Nephron progenitor cell (in vitro differentiated cells): ENCODE data around the gene RASAL2.

ENCODE experiments used
- DNase-seq: peaks from one replicate; pipeline ENCODE4 v3.0.0; 2021
- H3K27ac Mint-ChIP-seq: 2 replicates; pipeline ENCODE4 v1.8.0; 2021; ENCODE audit warnings: mild to moderate bottlenecking, moderate library complexity, mixed read lengths
- H3K27me3 Mint-ChIP-seq: 2 replicates; pipeline ENCODE4 v1.8.0; 2021; ENCODE audit warnings: mild to moderate bottlenecking, low read depth, mixed read lengths; ENCODE audit not compliant: poor library complexity
- H3K36me3 Mint-ChIP-seq: 2 replicates; pipeline ENCODE4 v1.8.0; 2021; ENCODE audit warnings: low read depth, mixed read lengths
- H3K4me1 Mint-ChIP-seq: 2 replicates; pipeline ENCODE4 v1.8.0; 2021; ENCODE audit warnings: mixed read lengths
- H3K4me3 Mint-ChIP-seq: 2 replicates; pipeline ENCODE4 v1.8.0; 2021; ENCODE audit warnings: mild to moderate bottlenecking, moderate library complexity, mixed read lengths
- H3K9me3 Mint-ChIP-seq: 2 replicates; pipeline ENCODE4 v1.8.0; 2021; ENCODE audit warnings: mild to moderate bottlenecking, moderate library complexity, mixed read lengths
- CTCF ChIP-seq: fragments of 200-600 bp; sonication (generic); IDR thresholded peaks from 2 replicates; pipeline ENCODE4 v1.5.0; 2021; ENCODE audit warnings: antibody characterized with exemption

RASAL2 gene

GRCh38 chr1:178145605-178146004 is 51.7 kb downstream of the RASAL2 start:
- Mint-ChIP-seq H3K9me3 (peaks cover 5% of the 10 kb centered on the region), H3K36me3 (peaks cover 5% of the 10 kb centered on the region), H3K4me1 (no peaks in the 10 kb centered on the region), H3K27me3 (no peaks in the 10 kb centered on the region), H3K4me3 (no peak overlapping the region), H3K27ac (no peak overlapping the region)
- no peak for DNase-seq
- TF ChIP-seq CTCF, result no peak

GRCh38 chr1:178146436-178146835 is 52.5 kb downstream of the RASAL2 start:
- H3K9me3 Mint-ChIP-seq, result peaks cover 4% of the 10 kb centered on the region
- no peaks in the 10 kb centered on the region for H3K27me3 Mint-ChIP-seq
- H3K27ac Mint-ChIP-seq, result no peak overlapping the region
- no peak overlapping the region for H3K4me3 Mint-ChIP-seq
- peaks cover 4% of the 10 kb centered on the region for H3K36me3 Mint-ChIP-seq
- DNase-seq, result no peak
- TF ChIP-seq CTCF, result no peak
- no peaks in the 10 kb centered on the region for H3K4me1 Mint-ChIP-seq

- Mint-ChIP-seq H3K4me3 (no peak overlapping the region), H3K9me3 (no peaks in the 10 kb centered on the region), H3K36me3 (no peaks in the 10 kb centered on the region), H3K27me3 (no peaks in the 10 kb centered on the region), H3K4me1 (no peaks in the 10 kb centered on the region), H3K27ac (no peak overlapping the region)
- TF ChIP-seq CTCF, result no peak
- no peak for DNase-seq
These were observed 56.7 kb downstream of the RASAL2 start for GRCh38 chr1:178150610-178151009.

- no peak for DNase-seq
- no peaks in the 10 kb centered on the region for H3K36me3 Mint-ChIP-seq
- no peak for TF ChIP-seq CTCF
- H3K27me3 Mint-ChIP-seq, result no peaks in the 10 kb centered on the region
- H3K9me3 Mint-ChIP-seq, result no peaks in the 10 kb centered on the region
- H3K4me3 Mint-ChIP-seq, result no peak overlapping the region
- H3K27ac Mint-ChIP-seq, result no peak overlapping the region
- H3K4me1 Mint-ChIP-seq, result no peaks in the 10 kb centered on the region
These were observed 57.9 kb downstream of the RASAL2 start for GRCh38 chr1:178151831-178152230.

- TF ChIP-seq CTCF, result no peak
- Mint-ChIP-seq H3K4me1 (no peaks in the 10 kb centered on the region), H3K27ac (peak overlapping the region; percentile 29), H3K9me3 (no peaks in the 10 kb centered on the region), H3K4me3 (no peak overlapping the region), H3K27me3 (peaks cover under 1% of the 10 kb centered on the region), H3K36me3 (no peaks in the 10 kb centered on the region)
- DNase-seq, result no peak
These were observed 61.8 kb downstream of the RASAL2 start for GRCh38 chr1:178155481-178156255.
